MM.1S (cell line): ENCODE results near the gene OR10W1.
A peak's percentile ranks its signal among the peaks of the same experiment; 100 is the strongest.

Experiments
- DNase-seq: peaks from one replicate; pipeline ENCODE4 v3.0.0-alpha.2; 2015
- H2AFZ ChIP-seq: fragments of 300-600 bp; sonication (generic); 2 replicates; pipeline ENCODE4 v1.6.0; 2016; ENCODE audit warnings: antibody characterized with exemption, low read length
- H3F3A ChIP-seq: fragments of 300-600 bp; sonication (generic); 2 replicates; pipeline ENCODE4 v1.6.1; 2016; ENCODE audit warnings: mild to moderate bottlenecking, antibody characterized with exemption, low read length, moderate library complexity, mixed read lengths; ENCODE audit not compliant: insufficient read depth
- H3K27ac ChIP-seq: fragments of 300-600 bp; sonication (generic); 2 replicates; pipeline ENCODE4 v1.5.1; 2016; ENCODE audit warnings: mild to moderate bottlenecking, low read length
- H3K27me3 ChIP-seq: fragments of 300-600 bp; sonication (generic); replicated peaks from 2 replicates; pipeline ENCODE4 v1.6.0; 2016; ENCODE audit warnings: low read length; ENCODE audit not compliant: insufficient read depth
- H3K36me3 ChIP-seq: fragments of 300-600 bp; sonication (generic); replicated peaks from 2 replicates; pipeline ENCODE4 v1.6.1; 2016; ENCODE audit warnings: mild to moderate bottlenecking, low read length, mixed read lengths; ENCODE audit not compliant: insufficient read depth
- H3K4me1 ChIP-seq: fragments of 300-600 bp; sonication (generic); 2 replicates; pipeline ENCODE4 v1.6.1; 2016; ENCODE audit warnings: low read length, mixed read lengths
- H3K4me2 ChIP-seq: fragments of 300-600 bp; sonication (generic); 2 replicates; pipeline ENCODE4 v1.6.0; 2016; ENCODE audit warnings: low read depth, low read length
- H3K4me3 ChIP-seq: fragments of 300-600 bp; sonication (generic); 2 replicates; pipeline ENCODE4 v1.5.1; 2016; ENCODE audit warnings: low read length, mixed read lengths
- H3K79me2 ChIP-seq: fragments of 300-600 bp; sonication (generic); 2 replicates; pipeline ENCODE4 v1.6.1; 2016; ENCODE audit warnings: mixed run types, low read length, mixed read lengths
- H3K9ac ChIP-seq: fragments of 300-600 bp; sonication (generic); 2 replicates; pipeline ENCODE4 v1.6.1; 2016; ENCODE audit warnings: low read length, mixed read lengths
- H3K9me2 ChIP-seq: fragments of 300-600 bp; sonication (generic); replicated peaks from 2 replicates; pipeline ENCODE4 v1.6.1; 2016; ENCODE audit warnings: mild to moderate bottlenecking, low read length, mixed read lengths; ENCODE audit not compliant: insufficient read depth
- H3K9me3 ChIP-seq: fragments of 300-600 bp; sonication (generic); replicated peaks from 2 replicates; pipeline ENCODE4 v1.6.1; 2016; ENCODE audit warnings: mild to moderate bottlenecking, low read length, mixed read lengths; ENCODE audit not compliant: insufficient read depth
- H4K20me1 ChIP-seq: fragments of 300-600 bp; sonication (generic); 2 replicates; pipeline ENCODE4 v1.6.1; 2016; ENCODE audit warnings: mild to moderate bottlenecking, low read length, moderate library complexity, mixed read lengths; ENCODE audit not compliant: insufficient read depth
- EZH2 ChIP-seq: fragments of 300-600 bp; sonication (generic); optimal IDR thresholded peaks from 2 replicates; pipeline ENCODE3; 2017; ENCODE audit warnings: low read depth, mild to moderate bottlenecking, antibody characterized with exemption, low read length, mixed read lengths
- EZH2phosphoT487 ChIP-seq: fragments of 300-600 bp; sonication (generic); IDR thresholded peaks from 2 replicates; pipeline ENCODE4 v1.6.1; 2018; ENCODE audit warnings: antibody characterized with exemption, low read length
- TF ChIP-seq, protein P1 (sequence below): fragments of 300-600 bp; sonication (generic); IDR thresholded peaks from 2 replicates; pipeline ENCODE4 v1.5.1; 2016; ENCODE audit warnings: antibody characterized with exemption, low read length, mixed read lengths

Gene OR10W1

DNA sequence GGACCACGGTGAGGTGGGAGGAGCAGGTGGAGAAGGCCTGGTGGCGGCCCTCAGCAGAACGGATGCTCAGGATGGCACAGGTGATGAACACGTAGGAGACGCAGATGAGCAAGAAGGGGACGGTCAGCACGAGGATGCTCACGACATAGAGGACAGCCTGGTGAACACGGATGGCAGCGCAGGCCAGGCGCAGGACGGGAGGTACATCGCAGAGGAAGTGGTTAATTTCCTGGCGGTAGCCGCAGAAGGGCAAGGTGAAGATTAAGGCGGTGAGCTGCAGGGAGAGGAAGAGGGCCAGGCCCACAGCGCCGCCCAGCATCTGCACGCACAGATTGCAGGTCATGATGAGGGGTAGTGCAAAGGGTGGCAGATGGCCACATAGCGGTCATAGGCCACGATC lies 24.0 kb upstream of the OR10W1 start:
- Histone ChIP-seq H3K27me3 (no peaks in the 10 kb centered on the region), H3K4me3 (no peak overlapping the region)
- TF ChIP-seq EZH2, result no peak
- TF ChIP-seq, protein P1, sequence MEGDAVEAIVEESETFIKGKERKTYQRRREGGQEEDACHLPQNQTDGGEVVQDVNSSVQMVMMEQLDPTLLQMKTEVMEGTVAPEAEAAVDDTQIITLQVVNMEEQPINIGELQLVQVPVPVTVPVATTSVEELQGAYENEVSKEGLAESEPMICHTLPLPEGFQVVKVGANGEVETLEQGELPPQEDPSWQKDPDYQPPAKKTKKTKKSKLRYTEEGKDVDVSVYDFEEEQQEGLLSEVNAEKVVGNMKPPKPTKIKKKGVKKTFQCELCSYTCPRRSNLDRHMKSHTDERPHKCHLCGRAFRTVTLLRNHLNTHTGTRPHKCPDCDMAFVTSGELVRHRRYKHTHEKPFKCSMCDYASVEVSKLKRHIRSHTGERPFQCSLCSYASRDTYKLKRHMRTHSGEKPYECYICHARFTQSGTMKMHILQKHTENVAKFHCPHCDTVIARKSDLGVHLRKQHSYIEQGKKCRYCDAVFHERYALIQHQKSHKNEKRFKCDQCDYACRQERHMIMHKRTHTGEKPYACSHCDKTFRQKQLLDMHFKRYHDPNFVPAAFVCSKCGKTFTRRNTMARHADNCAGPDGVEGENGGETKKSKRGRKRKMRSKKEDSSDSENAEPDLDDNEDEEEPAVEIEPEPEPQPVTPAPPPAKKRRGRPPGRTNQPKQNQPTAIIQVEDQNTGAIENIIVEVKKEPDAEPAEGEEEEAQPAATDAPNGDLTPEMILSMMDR, result no peak

DNA sequence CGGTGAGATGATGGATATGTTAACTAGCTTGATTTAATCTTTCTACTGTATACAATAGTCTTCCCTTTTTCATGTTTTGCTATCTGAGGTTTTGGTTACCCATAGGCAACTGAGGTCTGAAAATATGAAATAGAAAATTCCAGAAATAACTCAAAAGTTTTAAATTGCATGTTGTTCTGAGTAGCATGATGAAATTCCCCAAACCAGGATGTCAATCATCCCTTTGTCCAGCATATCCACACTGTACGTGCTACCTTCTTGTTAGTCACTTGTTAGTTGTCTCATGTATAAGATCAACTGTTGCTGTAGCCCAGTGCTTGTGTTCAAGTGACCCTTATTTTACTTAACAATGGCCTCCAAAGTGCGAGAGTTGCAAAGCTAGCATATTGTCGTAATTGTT lies 21.2 kb upstream of the OR10W1 start:
- no peaks in the 10 kb centered on the region for H3F3A ChIP-seq
- TF ChIP-seq, protein P1, result no peak
- TF ChIP-seq EZH2 (no peak), EZH2phosphoT487 (no peak)
- no peaks in the 10 kb centered on the region for H3K4me1 ChIP-seq
- H3K27ac ChIP-seq, result no peak overlapping the region
- no peaks in the 10 kb centered on the region for H3K9me3 ChIP-seq
- no peaks in the 10 kb centered on the region for H3K27me3 ChIP-seq
- no peak for DNase-seq
- H3K36me3 ChIP-seq, result no peaks in the 10 kb centered on the region
- H3K4me3 ChIP-seq, result no peak overlapping the region
- H3K9ac ChIP-seq, result no peak overlapping the region
- no peak overlapping the region for H3K4me2 ChIP-seq
- no peaks in the 10 kb centered on the region for H3K79me2 ChIP-seq
- no peak overlapping the region for H2AFZ ChIP-seq
- H3K9me2 ChIP-seq, result no peaks in the 10 kb centered on the region
- no peaks in the 10 kb centered on the region for H4K20me1 ChIP-seq

More for the DNA sequence above, 24.0 kb upstream of the OR10W1 start:
- H3K79me2 ChIP-seq, result no peaks in the 10 kb centered on the region
- no peak overlapping the region for H2AFZ ChIP-seq
- no peaks in the 10 kb centered on the region for H4K20me1 ChIP-seq
- DNase-seq, result no peak
- H3K27ac ChIP-seq, result no peak overlapping the region
- H3K9me3 ChIP-seq, result no peaks in the 10 kb centered on the region
- no peaks in the 10 kb centered on the region for H3K36me3 ChIP-seq
- H3K9ac ChIP-seq, result no peak overlapping the region
- no peak overlapping the region for H3K4me2 ChIP-seq
- H3K4me1 ChIP-seq, result no peaks in the 10 kb centered on the region
- no peaks in the 10 kb centered on the region for H3K9me2 ChIP-seq
- no peaks in the 10 kb centered on the region for H3F3A ChIP-seq

DNA sequence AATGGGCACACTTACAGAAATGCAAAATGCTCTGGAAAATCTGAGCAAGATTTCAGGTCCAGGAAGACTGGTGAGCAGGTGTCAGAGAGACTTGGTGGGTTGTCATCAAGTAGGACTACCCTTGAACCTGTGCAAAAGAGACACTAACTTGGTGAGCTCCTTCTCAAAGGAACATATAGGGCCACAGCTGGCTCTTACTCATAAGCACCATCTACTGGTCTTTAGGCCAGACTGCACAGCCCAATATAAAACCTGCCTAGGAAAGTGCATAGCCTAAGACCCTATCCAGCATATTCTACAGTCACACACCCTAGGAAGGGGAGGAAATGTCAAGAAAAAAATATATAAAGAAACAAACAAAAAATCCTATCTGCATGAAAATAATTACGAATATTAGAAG lies 18.2 kb upstream of the OR10W1 start:
- Histone ChIP-seq H4K20me1 (no peaks in the 10 kb centered on the region), H2AFZ (no peak overlapping the region), H3K4me2 (no peak overlapping the region), H3F3A (no peaks in the 10 kb centered on the region), H3K79me2 (no peaks in the 10 kb centered on the region), H3K27ac (no peak overlapping the region), H3K9me2 (no peaks in the 10 kb centered on the region), H3K36me3 (no peaks in the 10 kb centered on the region), H3K27me3 (no peaks in the 10 kb centered on the region), H3K9ac (no peak overlapping the region), H3K9me3 (no peaks in the 10 kb centered on the region), H3K4me1 (no peaks in the 10 kb centered on the region), H3K4me3 (no peak overlapping the region)
- DNase-seq, result peak; percentile 46
- no peak for TF ChIP-seq EZH2
- TF ChIP-seq, protein P1, result peak; percentile 55
